Lower leg skin (tissue), 4 donors: ENCODE measurements around the gene KLHDC8A. TPM values are rescaled to one million over a fixed set of nuclear protein-coding genes. Genes with fewer than 3 reads are reported as not detected.
A peak's percentile ranks its signal among the peaks of the same experiment; 100 is the strongest.

ENCODE experiments used
- DNase-seq, 2 donors: peaks; one replicate each; pipeline ENCODE4 v3.0.0-alpha.2; 2019; ENCODE audit warnings: low spot score in 2 of 2
- H3K4me3 ChIP-seq: fragments of 200-600 bp; sonication (generic); 2 replicates; pipeline ENCODE4 v1.5.1; 2017; ENCODE audit warnings: mild to moderate bottlenecking, low read depth; ENCODE audit not compliant: poor library complexity, severe bottlenecking
- CTCF ChIP-seq, 3 donors: fragments of 450-650 bp; IDR thresholded peaks; one replicate each; pipeline ENCODE4 v1.5.1; 2016; ENCODE audit warnings: antibody characterized with exemption in 3 of 3, mild to moderate bottlenecking in 3 of 3, moderate library complexity in 2 of 3
- POLR2A ChIP-seq, 2 donors: fragments of 450-650 bp; IDR thresholded peaks; one replicate each; pipeline ENCODE4 v1.6.1; 2016 to 2017; ENCODE audit warnings: antibody characterized with exemption in 2 of 2, mild to moderate bottlenecking in 1 of 2, moderate library complexity in 1 of 2
- WGBS, 2 donors: methylation state at CpG; one replicate each; pipeline ENCODE4 v1.1.5; 2018; 5-methylcytosine and 5-hydroxymethylcytosine counted together
- intact Hi-C: fragments of 100-400 bp; cut with DNase I; formaldehyde crosslinking; loops from one replicate; pipeline ENCODE4 v1.15.0; 2023; ENCODE audit warnings: low total_unique reads
- total RNA-seq, 4 donors: library from RNA; depleted of rRNA; stranded (reverse); fragments of >200 nt; gene quantifications; one replicate each; pipeline ENCODE4 v1.1.0, GENCODE V29; 2016

KLHDC8A gene
- total RNA-seq, 4 donors from 2014 or later: 0.30 TPM; not detected in 3

GRCh38 chr1:205357567-205357966 lies 845 bp upstream of the KLHDC8A start:
- no peak overlapping the region for H3K4me3 ChIP-seq
- WGBS, 2 donors: 80 to 82% methylated on average over 3 of the region's 3 CpGs
- TF ChIP-seq POLR2A (IDR thresholded peaks at IDR 0.05) (no peak), CTCF (IDR thresholded peaks at IDR 0.05) (no peak)
- intact Hi-C loops: no loop called here
- no peak for DNase-seq

- no peak overlapping the region for H3K4me3 ChIP-seq
- no peak for TF ChIP-seq CTCF (IDR thresholded peaks at IDR 0.05)
- no peak for TF ChIP-seq POLR2A (IDR thresholded peaks at IDR 0.05)
- intact Hi-C loops: no loop called here
- 63 to 64% methylated on average over 3 of the region's 3 CpGs for WGBS, 2 donors
- DNase-seq: peak in 1 of 2 donors; percentile 21
These were observed 1.7 kb downstream of the KLHDC8A start for GRCh38 chr1:205355075-205355453.

- H3K4me3 ChIP-seq: no peak overlapping the region
- peak in 1 of 2 donors; percentile 44 for DNase-seq
- intact Hi-C loops: loop anchor here (5.0 kb wide), 1 partner anchor 168 kb away; no protein-coding TSS in a partner anchor
- TF ChIP-seq CTCF (IDR thresholded peaks at IDR 0.05) (peak in 1 of 3 donors; percentile 43), POLR2A (IDR thresholded peaks at IDR 0.05) (no peak)
- WGBS, 2 donors: 28 to 38% methylated on average over 5 of the region's 5 CpGs
These were observed 2.3 kb downstream of the KLHDC8A start for GRCh38 chr1:205354259-205355074.

- no peak overlapping the region for H3K4me3 ChIP-seq
- intact Hi-C loops: loop anchor here (5.0 kb wide), 1 partner anchor 169 kb away; no protein-coding TSS in a partner anchor
- TF ChIP-seq POLR2A (IDR thresholded peaks at IDR 0.05) (no peak), CTCF (IDR thresholded peaks at IDR 0.05) (no peak)
- no peak for DNase-seq
- WGBS, 2 donors: 87 to 90% methylated on average over 6 of the region's 6 CpGs
These were observed 3.1 kb downstream of the KLHDC8A start for GRCh38 chr1:205353612-205354011.

GRCh38 chr1:205353191-205353590 lies 3.5 kb downstream of the KLHDC8A start:
- H3K4me3 ChIP-seq: no peak overlapping the region
- WGBS, 2 donors: 83 to 85% methylated on average over 4 of the region's 4 CpGs
- TF ChIP-seq CTCF (IDR thresholded peaks at IDR 0.05) (no peak), POLR2A (IDR thresholded peaks at IDR 0.05) (no peak)
- no peak for DNase-seq
- intact Hi-C loops: loop anchor here (5.0 kb wide), 1 partner anchor 169 kb away; no protein-coding TSS in a partner anchor
